Midbrain (tissue), 1 donor: ENCODE measurements around the gene KIF6.

Experiments used
- DNase-seq: peaks from one replicate; lab custom pipeline; 2025; lab: John Stamatoyannopoulos, UW

KIF6 gene

DNA sequence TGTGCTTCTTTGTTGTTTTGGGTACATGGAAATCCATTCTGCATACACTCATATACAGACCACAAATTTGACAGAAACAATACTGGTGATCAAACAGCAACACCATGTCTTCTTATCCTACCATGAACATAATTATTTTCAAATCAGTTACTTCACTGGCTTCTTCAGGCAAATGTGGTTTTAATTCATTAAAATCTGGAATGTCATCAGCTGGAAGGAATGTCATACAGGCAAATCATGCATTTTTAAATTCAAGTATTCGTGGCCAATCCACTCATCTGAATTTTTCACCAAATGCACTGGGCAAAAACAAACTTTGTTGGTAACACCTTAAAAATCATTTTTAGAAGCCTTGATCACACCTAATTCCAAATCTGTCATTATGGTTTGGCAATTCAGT lies 59.3 kb downstream of the KIF6 start:
- DNase-seq, result no peak

DNA sequence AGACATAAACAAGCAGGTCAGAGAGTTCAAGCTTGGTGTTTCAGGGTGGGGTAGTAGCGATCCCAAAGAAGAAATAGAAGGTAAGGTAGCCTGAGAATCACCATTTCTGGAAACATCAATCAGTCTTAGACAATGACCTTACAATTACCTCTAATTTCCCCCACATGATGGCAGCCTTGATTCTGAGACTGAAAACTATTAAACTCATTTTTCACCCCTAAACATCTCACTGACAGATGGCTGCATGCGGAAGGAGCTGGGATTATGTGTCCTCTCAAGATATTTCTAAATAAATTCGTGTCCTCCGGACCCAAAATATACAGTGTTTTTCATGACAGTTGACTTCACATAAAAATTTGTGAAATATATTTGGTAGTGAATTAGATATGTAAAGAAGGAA lies 61.0 kb downstream of the KIF6 start:
- peak; percentile 75 for DNase-seq

DNA sequence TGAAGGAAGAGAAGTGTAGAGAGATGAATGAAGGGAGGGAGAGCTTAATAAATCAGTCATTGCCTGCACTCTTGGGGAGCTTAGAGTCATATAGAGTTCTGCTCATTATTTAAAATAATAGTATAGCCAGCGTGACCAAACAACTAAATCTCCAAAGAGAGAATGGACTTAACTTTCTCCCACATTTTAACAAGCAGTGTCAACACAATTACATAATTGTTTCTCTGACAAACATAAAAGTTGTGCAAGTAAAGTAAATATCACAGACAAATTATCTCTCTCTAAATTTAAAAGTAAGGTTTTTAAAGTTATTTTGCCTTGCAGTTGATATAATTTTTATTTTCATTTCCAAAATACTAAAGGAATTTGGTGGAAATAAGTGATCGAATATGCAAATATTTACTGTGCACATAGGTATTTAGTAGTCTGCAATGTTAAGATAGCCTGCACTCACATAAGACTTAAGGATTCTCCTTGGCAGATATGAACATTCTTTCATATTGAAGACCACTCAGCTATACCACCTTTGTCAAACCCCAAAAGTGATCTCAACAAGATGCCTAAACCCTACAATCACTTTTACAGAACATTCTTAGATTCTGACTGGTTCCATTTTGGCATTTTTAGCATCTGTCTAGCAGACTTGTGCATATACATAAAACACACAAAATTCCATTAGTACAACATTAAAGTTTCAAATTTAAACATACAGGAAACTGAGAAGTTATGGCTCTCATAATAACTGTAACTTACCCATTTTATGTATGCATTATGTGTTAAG lies 67.7 kb downstream of the KIF6 start:
- DNase-seq, result no peak

DNA sequence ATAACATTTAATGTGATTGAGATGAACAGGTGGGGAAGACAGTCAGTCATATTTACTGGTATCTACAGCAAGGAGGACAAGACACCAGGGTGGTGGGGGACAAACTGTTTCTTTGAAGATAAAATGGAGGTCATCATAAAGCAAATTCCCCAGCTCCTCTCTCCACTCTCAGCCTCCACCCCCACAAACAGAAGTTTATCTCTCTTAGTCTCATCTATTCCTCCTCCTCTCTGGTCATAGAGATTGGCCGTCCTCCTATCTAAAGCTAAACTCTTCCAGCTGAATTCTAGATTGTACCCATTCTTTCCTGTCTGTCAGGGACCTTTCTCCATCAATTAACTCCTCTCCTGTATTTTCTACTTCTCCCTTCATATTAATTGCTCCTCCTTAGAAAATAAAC lies 71.1 kb downstream of the KIF6 start:
- no peak for DNase-seq

DNA sequence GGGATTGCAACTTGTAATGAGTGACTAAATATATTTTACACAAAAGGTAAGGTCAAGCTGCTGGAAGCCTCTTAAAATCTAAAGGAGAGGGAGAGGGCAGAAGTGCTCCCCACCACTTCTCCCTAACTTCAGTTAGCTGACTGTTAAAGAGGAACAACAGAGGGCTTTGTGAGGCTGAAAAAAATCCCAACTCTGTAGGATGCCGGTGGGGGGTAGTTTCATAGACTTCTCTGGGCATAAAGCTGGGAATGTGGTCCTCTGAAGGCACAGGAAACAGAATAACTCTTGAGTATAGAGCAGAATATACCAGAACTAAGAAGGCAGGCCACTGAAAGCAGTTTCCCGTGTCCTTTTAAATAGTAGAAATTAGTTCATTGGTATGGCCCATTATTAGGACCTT lies 71.6 kb downstream of the KIF6 start:
- DNase-seq, result peak; percentile 61

DNA sequence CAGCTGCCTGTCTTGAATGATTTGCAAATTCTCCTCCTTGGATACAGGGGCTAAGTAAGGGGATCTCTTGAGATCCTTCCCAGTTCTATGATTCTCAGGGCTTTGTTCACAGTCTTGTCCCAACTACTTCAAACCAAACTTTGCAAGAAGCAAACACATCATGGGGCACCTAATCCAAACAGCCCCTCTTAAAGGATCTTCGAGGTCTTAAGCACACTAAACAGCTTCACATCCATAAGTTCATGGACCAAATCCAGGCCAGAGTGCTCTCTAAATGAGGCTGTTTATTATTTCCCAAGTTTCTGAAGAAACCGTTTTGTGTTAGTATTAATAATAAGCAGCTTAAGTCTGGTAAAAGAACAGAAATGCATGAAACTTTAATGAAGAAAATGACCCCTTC lies 75.2 kb downstream of the KIF6 start:
- no peak for DNase-seq

DNA sequence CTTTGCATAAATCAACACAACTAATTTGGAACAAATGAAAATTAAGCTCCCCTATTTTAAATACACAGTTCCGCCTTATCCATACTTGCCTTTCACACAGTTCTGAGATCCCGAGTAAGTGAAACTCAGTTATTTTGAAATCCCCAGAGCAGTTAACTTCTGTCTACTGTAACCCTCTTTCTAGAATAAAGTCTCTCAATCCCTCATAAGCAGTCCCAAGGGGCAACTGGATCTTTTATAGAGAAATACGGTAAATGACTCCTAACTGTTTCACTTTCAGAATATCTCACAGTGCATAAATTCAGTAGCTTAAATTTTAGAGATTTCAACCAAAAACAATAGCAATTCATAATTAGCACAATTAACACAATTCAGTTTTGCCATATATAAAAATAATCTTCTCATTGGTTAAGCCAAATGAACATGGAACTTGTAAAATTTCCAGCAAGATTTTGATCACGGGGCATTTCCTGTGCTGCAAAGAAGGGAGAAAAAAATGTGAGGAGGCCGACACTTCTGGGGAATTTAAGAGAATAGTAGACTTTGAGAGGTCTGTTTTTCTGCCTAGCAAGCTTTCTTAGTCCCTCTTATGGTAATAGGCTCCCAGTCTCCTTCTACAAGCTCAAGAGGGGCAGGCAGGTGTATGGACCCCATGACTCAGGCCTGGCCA lies 78.3 kb downstream of the KIF6 start:
- no peak for DNase-seq

DNA sequence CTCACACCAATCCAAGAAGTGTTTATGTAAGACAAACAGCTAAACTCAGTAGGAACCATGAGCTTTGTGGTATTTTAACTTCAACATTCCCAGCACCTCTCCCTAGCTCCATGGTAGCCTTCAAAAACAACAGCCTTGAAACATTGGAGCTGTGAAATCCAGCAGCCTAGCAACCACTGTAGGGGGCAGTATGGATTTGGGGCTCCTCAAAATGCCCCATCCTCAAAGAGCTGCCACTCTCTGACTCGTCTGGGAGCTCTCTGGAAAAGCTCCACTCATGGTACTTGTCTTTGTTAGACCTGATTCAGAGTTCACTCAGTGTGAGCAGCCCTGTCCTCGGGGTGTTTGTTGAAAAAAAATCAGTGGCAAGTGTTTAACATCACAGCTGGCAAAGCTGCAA lies 82.9 kb downstream of the KIF6 start:
- DNase-seq, result no peak

DNA sequence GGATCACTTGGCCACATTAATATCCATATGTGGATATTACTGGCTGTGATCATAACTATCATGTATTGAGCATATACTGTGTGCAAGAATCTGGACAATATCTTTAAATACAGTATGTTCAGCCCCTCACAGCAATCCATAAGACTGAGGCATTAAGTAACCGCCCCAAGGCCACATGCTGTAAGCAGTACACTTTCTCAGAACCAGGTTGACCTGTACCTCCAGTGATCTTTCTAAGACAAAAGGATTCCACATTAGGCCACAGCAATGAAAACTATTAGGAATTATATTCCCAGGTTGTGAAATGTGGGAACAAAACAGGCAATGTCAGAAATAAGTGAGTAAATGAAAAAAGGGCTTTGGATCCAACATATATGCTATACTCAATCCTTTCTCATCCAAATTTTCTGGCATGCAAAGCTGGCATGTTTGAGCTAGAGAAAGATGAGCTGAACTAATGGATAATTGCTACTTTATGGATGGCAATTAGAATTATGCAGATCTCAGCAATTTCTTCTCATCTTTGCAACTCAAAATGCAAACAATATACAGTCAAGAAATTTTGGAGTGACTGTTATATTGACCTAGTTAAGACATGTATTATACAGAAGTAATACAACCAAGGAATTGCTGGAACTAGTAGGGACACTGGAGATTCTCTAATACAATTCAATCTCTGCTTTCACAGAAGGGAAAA lies 86.9 kb downstream of the KIF6 start:
- DNase-seq, result no peak

DNA sequence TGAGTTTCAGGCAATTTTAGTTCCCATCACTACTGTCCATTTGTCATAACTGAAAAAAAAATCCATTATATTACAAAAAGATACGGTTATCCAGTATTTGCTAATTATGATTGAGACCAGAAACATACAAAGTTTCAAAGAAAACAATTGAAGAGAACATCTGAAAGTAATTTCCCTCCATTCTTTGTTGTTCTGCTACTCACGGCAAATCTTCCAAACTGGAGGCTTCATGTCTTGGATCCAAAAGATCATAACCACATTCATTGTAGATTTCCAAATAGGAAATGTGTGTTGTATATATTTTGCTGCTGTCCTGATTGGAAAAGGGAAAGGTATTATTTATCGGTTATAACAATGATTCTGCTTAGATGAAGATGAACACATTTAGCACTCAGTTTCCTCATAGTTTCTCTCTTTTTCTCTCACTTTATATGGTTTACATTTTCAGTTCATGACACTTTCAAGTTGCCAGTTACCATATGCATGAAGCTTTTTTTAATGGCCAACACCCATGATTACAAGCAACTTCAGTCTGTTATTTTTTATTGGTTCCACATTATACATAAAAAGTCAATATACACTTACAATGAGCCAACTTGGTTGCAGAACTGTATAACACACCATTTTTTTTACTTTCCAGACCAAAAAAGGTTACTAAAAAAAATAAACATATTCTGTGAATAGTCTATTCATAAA lies 90.4 kb downstream of the KIF6 start:
- no peak for DNase-seq

DNA sequence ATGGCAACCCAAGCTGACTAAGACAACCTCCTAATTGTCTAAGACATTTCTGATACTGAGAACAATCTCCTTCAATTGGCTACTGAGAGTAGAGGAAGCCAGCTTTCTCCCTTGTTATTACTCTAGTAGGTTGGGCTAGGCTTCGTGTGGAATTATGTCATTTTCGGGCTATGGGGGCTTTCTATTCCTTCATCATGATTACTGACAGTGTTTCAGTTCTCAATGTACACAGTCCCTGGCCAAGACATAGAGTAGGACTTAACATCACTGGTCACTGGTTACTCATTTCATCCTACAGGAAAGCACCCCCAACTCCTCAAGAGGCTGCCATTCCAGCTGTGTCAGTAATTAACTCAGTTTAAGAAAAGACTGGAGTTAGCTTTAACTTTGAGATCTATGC lies 100.0 kb downstream of the KIF6 start:
- DNase-seq, result no peak

DNA sequence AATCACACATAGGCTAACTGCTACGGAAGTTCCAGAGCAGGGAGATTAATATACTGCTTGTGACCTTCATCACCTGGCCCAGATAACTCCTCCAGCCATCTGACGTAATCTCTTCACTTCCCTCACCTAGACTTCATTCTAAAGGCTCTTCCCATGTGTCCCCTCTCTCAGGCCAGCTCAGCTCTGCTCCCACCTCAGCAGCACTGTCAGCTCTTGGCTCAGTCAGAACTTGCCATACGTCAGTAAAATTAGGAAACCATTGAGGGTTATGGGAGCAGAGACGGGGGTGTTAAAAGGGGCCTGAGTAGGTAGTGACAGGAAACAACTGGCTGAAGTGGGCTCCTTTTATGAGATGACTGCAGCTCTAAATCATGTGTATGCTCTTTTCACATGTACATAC lies 101.5 kb downstream of the KIF6 start:
- no peak for DNase-seq

DNA sequence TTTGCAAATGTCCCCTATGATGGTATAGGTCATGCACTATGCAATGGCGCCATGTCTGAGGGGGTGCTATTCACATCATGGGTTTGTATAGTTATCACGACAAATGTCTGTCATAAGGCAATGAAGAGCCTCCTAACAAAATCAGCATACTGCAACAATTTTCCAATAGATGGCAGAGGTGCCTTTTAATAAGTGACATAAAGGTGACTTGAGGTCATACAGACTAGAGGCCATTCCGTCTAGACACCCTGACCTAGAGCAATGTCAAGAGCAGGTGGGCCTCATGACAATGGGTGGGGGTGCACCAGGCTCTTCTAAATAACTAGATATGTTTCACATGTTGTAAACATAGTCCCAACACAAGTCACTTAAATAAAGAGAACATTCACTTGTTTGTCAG lies 107.7 kb downstream of the KIF6 start:
- DNase-seq, result no peak

DNA sequence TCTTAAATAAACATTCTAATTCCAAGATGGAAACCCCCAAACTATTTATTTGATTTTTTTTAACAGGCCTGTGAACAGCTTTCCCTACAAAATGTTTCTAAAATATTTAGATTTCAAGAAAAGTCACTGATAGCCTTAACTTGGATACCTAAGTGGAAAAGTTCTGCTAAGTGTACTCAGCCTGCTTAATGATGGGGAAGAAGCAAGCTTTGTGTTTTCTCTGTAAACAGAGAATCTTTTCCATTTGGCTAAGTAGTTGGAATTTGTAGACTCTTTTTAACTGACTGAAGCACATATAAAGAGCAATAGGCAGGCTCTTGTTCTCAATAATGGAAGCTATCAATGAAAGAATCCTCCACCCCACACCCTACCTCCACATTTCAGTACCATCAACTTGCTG lies 108.2 kb downstream of the KIF6 start:
- no peak for DNase-seq

DNA sequence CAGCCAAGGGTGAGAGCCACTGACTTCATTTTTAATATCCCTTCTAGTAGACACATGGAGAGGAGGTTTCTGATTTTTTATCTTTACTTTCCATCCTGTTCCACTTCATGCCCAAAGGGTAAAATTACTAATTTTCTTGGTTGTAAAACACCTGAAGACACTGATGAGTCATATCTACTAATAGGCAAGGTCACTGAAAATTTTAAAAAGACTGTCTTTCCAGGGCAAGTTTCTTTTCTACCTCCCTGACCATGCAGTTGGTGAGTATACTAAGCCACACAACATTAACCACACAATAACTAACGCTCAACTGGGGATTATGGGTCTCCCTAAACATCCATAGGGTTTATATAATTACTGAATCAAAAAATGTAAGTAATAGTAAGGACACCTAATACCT lies 109.6 kb downstream of the KIF6 start:
- no peak for DNase-seq

DNA sequence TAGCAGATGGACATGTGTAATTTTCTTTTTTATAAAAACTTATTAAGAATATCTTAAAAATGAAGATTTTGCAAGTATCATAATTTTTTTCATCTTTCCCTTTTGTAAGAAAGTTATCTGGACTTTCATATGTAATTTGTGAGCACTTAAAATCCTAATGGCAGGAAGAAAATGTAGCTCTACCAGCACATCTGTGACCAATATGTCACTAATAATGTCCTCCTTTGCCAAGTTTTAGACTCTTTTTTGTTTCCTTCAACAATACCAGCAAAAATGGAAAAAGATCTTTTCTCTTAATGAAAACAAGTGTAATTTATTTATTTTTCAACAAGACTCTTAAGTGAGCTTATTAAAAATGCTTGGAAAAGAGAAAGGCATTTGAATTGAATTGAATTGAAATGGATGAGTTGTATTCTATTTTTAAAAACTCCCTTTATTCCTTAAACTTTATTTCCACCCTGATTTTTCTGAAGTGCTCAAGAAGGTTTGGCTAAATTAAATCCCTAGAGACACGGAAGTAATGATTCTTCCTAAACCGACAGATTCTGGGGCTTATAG lies 110.7 kb downstream of the KIF6 start:
- DNase-seq, result no peak

DNA sequence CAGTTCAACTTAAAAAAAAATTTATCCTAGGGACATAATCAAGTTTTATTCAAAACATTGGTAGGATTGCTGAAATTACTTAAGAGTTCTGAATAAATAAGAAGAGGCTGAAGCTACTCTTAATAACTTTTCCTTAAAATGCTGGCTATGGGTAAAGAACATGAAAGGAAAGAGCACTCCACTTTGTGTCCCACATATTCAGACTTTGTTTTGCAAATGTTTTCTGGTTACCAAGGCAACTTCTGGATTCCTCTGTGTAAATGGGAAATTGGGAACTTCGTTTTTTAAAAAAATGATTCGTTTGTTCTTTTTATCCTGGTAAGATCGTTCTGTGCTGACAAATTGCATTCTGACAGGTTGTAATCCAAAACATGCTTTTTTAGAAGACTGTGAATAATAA lies 115.0 kb downstream of the KIF6 start:
- peak; percentile 7 for DNase-seq

DNA sequence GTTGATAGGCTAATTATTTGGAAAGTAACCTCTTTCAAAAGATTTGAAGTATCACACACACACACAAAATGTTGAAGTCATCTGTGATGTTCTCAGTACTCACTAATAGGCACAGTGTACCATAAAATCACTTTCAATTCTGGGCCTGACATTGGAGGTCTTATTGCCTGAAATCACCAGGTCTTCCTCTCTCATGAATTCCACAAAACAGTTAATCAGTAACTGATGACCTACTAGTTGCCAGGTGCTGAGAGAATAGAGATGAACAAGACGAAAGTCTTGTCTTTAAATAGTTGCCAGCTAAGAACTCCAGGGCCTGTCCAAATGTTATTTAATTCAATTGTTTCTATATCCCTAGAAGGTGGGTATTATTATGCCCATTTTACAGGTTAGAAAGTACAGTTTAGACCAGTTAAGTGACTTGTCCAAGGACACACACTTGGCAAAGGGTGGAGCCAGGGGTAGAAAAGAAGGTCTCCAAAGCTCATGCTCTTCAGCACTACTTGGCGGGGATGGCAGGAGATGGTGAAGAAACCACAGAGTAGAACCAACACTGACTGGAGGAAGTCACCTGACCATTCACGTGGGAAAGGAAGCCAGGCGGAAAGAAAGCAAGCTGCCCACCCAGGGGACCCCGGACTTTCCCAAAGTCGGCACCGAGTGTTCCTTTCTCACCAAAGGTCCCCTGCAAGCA lies 116.4 kb downstream of the KIF6 start:
- no peak for DNase-seq

DNA sequence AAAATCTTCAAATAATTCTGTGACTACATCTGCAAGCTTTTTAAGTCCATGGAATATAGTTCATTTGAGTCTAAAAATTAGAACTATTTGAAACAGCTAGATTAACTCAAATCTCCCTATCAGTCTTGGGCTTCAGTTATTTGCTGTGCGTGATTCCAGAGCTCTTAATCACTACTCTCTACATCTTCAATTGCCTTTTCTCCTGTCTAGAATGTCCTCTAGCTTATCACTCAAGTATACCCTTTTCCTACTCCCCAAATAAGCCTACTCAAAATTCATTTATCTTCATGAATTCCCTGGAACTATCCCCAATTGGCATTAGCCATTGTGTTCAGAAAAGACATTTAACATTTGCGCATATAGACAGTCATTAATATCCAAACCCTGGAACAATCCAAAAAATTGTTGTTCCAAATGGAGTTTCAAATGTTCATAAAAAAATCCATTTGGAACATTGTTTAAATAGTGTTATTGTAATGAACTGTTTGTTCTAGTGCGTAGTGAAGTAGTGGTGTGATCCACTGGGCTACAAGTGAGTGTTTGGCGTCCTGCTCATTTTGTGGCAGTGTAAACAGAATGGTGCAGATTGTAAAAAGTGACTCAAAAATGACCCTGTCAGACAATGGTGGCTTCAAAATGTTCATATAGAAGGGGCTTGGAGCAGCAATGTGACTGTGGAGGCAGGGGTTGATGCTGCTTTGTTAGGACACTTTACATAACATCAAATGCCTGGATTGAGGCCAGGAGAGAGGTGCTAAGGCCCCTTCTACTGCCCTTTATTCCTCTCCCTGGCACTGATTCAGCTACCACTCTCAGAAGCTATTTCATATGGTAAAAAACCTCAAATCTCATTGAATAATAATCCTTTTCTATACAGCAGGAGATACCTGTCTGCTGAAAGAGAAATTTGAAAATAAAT lies 122.3 kb downstream of the KIF6 start:
- DNase-seq, result no peak

DNA sequence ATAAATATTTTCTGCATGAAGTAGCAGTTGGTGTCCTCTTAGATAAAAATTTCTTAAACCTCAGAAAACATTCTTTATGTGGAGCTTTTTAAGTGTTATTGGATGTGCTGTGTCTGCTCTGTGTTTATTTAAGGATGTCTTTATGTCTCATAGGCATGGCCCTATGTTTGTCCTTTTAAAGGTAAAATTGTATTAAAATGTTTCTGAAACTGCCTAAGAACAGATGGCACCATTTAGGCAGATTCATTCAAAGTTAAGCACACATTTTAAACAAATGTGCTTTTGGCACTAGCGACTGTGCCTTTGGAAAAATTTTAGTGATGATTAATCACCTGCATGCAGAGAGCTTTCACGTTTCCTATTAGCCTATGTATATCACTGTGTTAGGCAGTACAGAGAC lies 125.2 kb downstream of the KIF6 start:
- no peak for DNase-seq

DNA sequence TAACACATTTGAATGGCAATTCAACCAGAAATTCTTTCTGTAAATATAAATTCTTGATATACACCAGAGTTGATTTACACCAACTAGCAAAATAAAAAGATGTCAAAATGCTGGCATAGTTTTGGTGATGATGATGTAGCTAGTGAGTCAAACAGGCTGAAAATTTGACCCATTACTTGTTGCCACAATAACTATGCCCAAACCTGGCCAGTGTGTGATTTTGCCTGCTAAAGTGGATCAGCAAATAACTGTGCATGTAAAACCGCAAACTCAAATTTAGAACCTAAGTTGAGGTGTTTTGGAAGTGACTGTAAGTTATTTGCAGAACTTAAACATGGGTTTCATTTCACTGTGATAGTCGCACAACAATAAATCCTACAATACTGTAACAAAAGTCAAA lies 125.9 kb downstream of the KIF6 start:
- no peak for DNase-seq
